ENCODE results near the gene FHOD3. TPM values are rescaled to one million over a fixed set of nuclear protein-coding genes. Genes with fewer than 3 reads are reported as not detected.
"Not testable (repeated sequence)": the region's sequence is repeated elsewhere in the genome, so short reads cannot be mapped to it uniquely, and the experiment has no call there.

The FHOD3 gene
- total RNA-seq, 1 experiment from 2014 or later: 23.1 TPM

DNA sequence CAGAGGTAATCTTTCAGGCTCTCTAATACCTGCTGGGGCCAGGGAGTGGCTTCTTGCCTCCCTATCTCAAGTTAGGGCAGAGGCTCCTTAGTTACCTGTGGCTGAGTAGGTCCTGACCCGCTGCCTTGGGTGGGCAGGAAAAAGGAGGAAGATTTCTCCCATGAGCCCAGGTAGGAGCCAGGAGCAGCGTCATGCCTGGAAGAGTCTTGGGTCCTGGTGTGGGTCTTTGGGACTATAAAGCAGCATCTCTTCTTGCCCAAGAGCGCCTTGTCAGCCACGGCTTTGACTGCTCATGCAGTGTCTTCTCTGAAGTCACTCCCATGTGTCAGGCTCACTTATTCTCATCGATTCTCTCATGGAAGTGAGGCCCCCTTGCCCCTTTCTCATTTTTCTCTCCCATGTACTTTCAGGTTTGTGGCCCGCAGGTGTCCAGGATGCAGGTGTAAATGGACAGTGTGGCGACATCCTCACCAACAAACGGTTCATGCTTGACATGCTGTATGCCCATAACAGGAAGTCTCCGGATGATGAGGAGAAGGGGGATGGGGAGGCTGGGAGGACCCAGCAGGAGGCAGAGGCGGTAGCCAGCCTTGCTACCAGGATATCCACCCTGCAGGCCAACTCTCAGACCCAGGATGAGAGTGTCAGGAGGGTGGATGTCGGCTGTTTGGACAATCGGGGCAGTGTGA, 420.1 kb downstream of the FHOD3 start:
- no peak for DNase-seq (ENCODE audit: extremely low read depth, low read depth)

- DNase-seq (ENCODE audit: extremely low read depth, low read depth): no peak
Observed at GRCh38 chr18:36718705-36719328, 421.3 kb downstream of the FHOD3 start.

DNA sequence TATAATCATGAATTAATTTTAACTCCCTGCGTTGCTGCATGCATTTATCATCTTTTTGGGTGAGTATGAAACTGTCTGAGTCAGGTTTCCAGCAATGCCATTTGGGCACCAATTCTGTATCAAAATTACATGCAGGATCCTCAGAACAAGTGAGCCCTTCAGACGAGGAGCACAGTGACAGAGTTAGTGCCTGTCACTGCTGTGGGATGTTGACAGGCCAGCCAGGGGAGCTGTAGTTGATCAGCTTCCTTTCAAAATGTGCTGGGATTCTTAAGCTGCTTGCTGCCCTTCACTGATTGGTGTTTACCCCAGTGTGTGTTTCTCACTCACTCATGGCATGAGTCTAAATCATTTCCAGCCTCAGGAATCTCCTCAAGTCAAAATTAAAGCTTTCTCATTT, 422.1 kb downstream of the FHOD3 start:
- no peak for DNase-seq (ENCODE audit: extremely low read depth, low read depth)

GRCh38 chr18:36721351-36721750, 423.8 kb downstream of the FHOD3 start:
- not testable (repeated sequence) for DNase-seq (ENCODE audit: extremely low read depth, low read depth)

GRCh38 chr18:36724169-36724568, 426.7 kb downstream of the FHOD3 start:
- DNase-seq (ENCODE audit: extremely low read depth, low read depth): no peak

DNA sequence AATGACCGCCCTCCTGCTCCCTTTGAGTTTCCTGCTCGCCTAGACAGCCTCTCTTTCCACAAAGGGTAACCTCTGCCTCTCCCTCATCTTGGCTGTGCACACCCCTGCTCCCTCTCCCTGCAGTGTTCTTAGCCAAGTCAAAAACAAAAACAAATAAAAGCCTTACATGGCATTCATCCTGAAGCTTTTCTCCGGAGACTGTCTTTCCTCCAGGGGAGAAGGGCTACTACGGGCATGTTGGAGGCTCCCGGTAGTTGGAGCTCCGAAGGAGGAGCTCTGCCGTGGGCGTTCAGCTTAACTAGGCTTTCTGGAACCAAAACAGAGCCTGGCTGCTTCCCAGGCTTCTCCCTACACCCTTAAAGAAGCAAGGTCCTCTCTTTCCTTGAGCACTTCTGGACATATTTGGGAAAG, 427.1 kb downstream of the FHOD3 start:
- DNase-seq (ENCODE audit: extremely low read depth, low read depth): no peak

GRCh38 chr18:36728345-36728744, 430.8 kb downstream of the FHOD3 start:
- DNase-seq (ENCODE audit: extremely low read depth, low read depth): no peak

GRCh38 chr18:36729197-36729596, 431.7 kb downstream of the FHOD3 start:
- no peak for DNase-seq (ENCODE audit: extremely low read depth, low read depth)

GRCh38 chr18:36732264-36732663, 434.8 kb downstream of the FHOD3 start:
- DNase-seq (ENCODE audit: extremely low read depth, low read depth): no peak

DNA sequence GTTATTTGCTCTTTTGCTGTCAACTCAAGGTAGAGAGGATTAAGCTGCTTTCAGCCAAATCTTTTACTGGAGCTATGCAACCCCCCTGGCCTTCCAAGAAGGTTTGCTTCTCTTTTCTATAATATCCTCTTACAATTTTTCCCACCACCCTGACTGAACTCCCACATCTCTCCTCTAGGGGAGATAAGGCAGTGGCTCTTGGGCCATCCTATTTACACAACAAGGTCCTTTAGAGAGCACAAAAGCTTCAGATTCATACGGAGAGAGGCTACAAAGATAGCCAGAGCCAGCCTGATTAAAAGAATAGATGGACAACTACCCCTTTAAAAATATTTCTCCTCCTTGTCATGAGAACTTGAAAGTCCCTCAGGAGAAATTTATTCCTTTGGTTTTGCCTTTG, 435.6 kb downstream of the FHOD3 start:
- DNase-seq (ENCODE audit: extremely low read depth, low read depth): no peak

- no peak for DNase-seq (ENCODE audit: extremely low read depth, low read depth)
Observed at GRCh38 chr18:36734596-36734995, 437.1 kb downstream of the FHOD3 start.

DNA sequence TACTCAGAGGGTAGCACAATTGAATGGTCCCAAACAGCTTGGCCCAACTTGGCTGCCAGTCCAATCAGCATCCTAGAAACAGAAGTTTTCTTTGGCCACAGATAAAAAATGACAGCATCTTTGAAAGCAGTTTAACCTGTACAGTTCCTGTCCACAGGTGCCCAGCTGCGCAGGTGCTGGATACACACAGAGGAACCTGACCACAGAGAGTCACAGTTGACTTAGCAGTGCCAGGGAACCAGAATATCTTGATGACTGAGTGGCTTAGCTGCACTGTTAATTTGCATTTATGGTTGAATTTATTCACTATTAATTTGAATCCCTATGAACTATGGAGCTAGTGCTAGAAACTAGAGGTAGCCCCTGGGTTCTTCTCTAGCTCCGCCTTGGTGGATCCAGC, 437.6 kb downstream of the FHOD3 start:
- no peak for DNase-seq (ENCODE audit: extremely low read depth, low read depth)

- no peak for DNase-seq (ENCODE audit: extremely low read depth, low read depth)
Observed at GRCh38 chr18:36736094-36736493, 438.6 kb downstream of the FHOD3 start.

DNA sequence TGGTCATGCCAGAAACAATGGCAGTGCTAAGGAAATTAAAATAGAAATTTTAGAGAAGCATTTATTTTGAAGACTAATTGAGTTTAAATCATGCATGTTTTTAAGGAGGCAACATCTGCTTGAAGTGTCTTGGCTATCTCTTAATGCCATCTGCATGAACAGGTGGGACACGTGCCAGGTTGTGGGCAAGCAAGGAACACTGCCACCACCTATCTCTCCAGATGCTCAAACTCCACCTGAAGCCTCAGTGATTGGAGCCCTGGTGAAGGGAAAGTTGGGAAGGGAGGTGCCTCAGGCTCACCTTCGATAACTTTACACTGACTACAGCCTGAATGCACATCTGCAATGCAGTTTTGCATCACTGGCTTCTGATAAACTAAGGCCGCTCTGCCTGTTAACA, 439.8 kb downstream of the FHOD3 start:
- DNase-seq (ENCODE audit: extremely low read depth, low read depth): no peak

GRCh38 chr18:36744261-36744876, 446.9 kb downstream of the FHOD3 start:
- DNase-seq (ENCODE audit: extremely low read depth, low read depth): no peak

DNA sequence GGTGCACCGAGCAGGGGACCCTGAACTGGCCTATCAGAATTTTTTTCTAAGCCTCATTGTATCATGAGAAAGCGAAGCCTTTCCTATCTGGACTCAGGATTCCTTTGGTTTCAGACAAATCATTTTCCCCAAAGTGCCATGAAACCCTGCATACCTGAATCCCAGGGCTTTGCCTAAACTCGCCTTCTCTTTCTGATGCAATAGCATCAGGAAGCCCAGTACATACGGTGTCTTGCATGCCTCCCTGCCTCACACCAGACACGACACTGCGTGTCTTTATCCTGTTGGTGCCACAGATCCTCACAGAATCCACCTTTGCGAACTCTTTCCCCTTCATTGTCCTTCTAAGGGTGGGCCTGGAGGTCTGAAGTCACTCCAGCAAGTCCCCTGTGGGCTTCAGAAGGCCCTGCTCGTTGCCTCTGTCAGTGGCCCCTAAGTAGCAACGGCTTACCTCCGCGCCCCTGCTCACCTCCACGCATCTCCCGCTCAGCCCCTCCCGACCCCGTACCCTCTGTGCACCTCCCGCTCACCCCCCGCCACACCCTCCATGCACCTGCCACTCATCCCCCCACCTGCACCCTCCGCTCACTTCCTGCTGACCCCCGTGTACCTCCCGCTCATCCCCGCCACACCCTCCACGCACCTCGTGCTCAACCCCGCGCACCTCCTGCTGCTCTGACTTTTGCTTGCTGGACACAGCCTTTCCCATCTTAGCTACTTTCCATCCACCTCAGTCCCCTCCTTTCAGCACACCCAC, 447.9 kb downstream of the FHOD3 start:
- no peak for DNase-seq (ENCODE audit: extremely low read depth, low read depth)

- no peak for DNase-seq (ENCODE audit: extremely low read depth, low read depth)
Observed at GRCh38 chr18:36752929-36753865, 455.7 kb downstream of the FHOD3 start.

- DNase-seq (ENCODE audit: extremely low read depth, low read depth): no peak
Observed at GRCh38 chr18:36756242-36756641, 458.7 kb downstream of the FHOD3 start.

DNA sequence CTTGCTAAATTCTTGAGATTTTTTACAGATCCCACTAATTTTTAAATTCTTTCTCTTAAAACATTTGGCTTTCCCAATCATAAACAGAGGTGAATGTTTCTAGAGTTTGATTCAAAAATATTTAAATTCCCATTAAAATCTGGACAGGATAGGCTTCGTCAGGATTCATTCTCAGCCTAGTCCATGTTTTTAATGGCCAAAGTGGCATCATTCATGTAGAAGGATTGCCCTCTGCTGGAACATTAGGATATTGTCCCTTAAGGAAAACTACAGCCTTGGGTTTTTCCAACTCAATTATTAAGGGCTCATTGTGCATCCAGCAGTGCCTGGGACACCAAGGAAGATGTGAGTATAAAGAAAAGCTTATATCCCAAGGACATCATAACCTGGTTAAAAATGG, 459.6 kb downstream of the FHOD3 start:
- DNase-seq (ENCODE audit: extremely low read depth, low read depth): peak; percentile 56

GRCh38 chr18:36757991-36758390, 460.5 kb downstream of the FHOD3 start:
- no peak for DNase-seq (ENCODE audit: extremely low read depth, low read depth)

Data from NCI-H460 (cell line).